HG03039 (cell line): Measurements from ENCODE around the gene PDHA1.
A peak's percentile ranks its signal among the peaks of the same experiment; 100 is the strongest.

ENCODE experiments used
- ATAC-seq: cut with Tn5 transposase; IDR thresholded peaks from one replicate; pipeline ENCODE4 v1.9.1; 2021; ENCODE audit warnings: mild to moderate bottlenecking, moderate library complexity; ENCODE audit not compliant: unreplicated experiment

Gene PDHA1

GRCh38 chrX:19343535-19344408 lies at the start of gene PDHA1:
TSS of gene PDHA1 (plus strand) at chrX:19343927. CDS start at chrX:19344038, 111 bp downstream.
- peak; percentile 99 for ATAC-seq

DNA sequence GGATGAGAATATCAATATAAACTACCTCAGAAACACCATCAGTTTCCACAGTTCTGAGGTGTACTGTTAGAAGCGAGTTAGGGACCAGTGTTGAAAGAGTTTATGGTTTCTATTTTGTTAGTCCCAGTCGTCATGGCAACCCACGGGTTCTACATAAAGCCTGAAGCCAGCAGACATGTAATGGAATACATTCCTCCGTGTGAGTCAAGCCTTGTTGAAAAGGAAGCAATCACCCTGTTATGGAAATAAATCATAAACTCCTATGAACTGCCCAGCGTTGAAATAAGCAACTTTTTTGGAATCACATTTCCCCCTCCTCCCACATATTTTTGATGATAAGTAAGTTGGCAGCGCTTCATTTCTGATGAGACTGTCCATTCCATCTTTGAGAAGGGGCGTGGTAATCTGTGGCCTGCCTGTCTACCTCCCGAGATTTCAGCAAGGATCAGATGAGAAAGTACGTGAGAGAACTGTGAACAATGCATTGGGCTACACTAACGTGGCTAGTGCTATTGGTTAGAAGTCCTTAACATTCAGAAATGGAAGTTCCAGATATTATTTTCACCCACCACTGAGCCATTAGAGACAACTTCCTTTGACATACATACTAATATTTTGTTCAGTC lies 40.4 kb upstream of the PDHA1 start:
- ATAC-seq = no peak

DNA sequence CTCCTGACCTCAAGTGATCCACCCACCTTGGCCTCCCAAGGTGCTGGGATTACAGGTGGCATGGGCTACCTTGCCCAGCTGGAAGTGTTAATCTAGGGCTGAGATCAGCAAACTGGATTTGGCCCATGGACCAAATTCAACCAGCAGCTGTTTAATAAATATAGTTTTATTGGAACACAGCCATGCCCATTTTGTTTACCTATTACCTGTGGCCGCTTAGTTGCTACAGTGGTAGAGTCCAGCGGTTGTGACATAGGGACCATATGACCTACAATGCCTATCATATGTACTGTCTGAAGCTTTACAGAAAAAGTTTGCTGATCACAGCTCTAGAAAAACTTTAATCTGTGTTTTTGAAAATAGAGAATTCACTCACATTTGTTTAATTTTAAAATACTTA lies 17.2 kb upstream of the PDHA1 start:
- no peak for ATAC-seq

DNA sequence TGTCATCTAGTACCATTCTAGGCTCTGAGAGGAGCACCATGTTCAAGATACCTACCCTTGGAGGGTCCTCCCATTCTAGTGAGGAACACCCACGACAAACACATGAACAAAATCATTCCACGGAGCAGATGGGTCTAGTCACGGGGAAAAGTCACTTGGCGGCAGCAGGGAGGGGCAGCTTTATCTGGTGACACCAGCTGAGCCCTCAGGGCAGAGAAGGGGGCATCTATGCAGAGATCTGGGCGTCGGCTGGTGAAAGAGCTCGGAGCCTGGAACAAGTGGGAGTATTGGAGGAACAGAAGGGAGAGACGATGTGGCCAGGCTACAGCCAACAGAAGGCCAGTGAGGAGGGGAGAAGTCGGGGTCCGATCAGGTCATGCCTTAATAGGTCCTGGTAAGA lies 11.9 kb upstream of the PDHA1 start:
- no peak for ATAC-seq

DNA sequence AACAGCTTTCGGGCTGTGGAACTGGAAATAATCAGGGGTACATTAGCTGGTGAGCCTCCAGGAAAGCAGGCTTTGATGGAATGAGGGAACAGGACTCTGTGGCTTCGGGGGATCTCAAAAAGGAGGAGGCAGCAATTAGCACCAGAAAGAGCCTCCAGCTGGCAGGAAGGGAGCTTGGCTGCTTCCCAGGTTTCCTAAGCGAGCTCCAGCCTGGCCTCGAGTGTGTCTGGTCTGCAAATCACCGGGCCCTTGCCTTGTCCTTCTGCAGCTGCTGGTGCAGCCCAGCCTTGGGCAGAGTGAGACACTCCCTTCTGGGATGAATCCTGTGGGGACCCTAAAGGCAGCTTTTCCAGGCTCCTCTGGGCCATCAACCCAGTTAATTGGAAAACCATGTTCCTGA lies 10.7 kb upstream of the PDHA1 start:
- ATAC-seq = no peak

DNA sequence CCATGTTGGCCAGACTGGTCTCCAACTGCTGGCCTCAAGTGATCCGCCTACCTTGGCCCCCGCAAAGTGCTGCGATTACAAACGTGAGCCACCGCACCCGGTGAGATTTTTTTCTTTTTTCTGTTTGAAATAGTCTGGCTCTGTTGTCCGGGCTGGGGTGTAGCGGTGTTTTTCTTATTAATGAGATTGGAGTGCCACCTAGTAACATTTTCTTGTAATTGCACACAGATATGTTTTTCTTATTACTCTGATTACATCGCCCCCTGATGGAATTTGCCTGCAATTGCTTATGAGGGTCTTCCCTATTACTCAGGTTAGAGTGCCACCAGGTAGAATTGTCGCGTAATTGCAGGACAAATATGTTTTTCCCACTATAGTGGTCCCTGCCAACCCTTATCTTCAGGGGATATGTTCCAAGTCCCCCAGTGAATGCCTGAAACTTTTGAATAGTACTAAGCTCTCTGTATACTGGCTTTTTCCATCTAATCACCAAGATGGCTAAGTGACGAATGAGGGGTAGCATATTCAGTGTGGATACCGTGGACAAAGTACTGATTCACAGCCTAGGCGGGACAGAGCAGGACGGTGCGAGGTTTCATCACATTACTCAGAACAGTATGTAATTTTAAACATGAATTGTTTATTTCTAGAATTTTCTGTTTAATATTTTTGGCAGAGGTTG lies 8.6 kb upstream of the PDHA1 start:
- ATAC-seq = no peak

DNA sequence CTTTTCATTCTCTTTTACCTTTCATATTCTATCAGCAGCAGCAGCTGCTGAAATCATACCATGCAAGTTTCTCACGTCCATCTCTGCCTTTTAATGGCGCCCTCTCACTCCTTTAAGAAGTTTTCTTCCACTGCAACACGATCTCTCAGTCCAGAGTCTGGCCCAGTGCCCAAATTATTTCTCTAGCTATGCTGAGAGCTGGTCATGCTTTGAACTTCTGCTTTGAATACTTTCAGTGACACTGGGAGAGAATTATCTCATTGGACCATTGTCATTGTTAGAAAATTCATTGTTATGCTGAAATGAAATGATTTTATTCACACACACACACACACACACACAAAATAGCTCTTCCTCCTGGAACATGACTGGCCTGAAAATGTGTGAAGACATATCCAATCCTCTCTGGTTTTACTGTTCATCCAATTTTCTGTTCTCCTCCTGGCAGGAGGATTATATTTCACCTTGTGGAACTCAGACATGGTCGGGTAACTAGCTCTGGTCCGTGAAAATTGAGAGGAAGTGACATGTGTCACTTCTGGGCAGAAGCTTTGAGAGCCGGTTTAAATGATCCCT lies 1.3 kb upstream of the PDHA1 start:
- ATAC-seq = no peak

- no peak for ATAC-seq
Measured at GRCh38 chrX:19343085-19343534, 617 bp upstream of the PDHA1 start.

GRCh38 chrX:19344661-19345060 lies 934 bp downstream of the PDHA1 start:
- ATAC-seq = no peak

DNA sequence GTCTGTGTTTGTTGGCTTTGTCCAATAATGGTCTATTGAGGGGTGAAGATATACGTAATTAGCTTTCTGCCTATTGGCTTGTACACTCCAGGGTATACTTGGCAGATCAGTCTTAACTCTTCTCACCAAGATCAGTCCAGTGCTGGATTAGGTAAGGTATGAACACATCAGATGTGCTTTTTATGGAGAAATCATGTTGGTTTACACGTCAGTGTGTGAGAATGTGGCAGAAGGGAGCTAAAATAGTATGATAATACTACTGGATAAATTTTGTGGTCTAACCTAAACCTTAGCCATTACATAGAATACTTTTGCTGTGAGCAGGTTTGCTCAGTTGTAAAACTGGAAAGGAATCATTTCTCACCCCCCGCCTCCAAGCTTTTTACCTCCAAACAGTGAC lies 4.2 kb downstream of the PDHA1 start:
- ATAC-seq = no peak

DNA sequence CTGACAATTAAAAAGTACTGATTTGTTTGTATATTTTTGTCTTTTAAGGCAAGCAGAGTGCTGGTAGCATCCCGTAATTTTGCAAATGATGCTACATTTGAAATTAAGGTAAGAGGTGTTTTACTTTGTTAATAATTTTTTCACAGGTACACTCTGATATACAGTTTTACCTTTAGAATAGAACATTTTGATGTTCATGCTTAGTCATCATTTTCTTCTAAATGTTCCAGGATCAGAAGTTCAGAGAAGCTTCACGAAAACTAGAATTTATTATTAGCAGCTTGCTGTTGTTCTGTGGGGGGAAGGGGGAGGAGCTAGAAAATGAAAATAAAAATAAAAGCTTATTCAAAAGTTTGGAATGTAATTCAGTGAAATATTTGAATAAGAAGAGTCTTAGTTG lies 5.5 kb downstream of the PDHA1 start:
- ATAC-seq = no peak

DNA sequence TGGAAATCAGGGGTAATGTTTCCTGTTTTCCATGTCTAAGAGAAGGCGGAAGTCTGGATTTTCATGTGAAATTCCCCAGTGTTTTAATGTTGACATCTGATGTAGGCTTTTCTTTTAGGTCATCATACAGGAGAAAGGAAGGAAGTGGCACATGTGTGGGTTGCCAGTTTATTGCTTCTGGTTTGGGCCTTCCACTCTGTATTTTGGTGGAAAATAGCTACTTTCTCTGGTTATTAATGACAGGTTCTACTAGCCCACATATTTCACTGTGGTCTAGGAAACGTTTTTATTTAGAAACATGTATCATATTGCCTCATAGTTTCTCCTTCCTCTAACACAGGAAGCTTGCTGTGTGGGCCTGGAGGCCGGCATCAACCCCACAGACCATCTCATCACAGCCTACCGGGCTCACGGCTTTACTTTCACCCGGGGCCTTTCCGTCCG lies 7.2 kb downstream of the PDHA1 start:
- ATAC-seq = peak; percentile 81

- ATAC-seq = no peak
Measured at GRCh38 chrX:19354625-19355024, 10.9 kb downstream of the PDHA1 start.

- no peak for ATAC-seq
Measured at GRCh38 chrX:19358521-19358920, 14.8 kb downstream of the PDHA1 start.

GRCh38 chrX:19360903-19361302 lies 17.2 kb downstream of the PDHA1 start:
- ATAC-seq = no peak

DNA sequence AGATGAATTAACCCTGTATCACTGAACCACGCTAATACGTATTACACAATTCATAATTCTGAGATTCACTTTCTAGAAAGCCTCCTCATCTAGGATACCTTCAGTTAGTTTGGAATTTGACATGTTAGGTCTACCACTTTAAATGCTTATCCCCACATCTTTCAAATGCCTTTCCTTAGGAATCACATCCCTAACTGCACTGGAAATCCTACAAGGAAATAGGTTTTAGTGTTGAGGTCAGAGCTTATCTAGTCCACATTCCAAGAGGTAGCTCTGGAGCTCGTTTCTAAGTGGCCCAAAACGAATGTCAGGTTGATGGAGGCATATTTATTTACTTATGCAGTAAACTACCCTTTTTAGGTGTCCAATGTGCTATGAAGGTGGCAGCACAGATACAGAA lies 18.0 kb downstream of the PDHA1 start:
- no peak for ATAC-seq

GRCh38 chrX:19368576-19368975 lies 24.8 kb downstream of the PDHA1 start:
- no peak for ATAC-seq

GRCh38 chrX:19370061-19370460 lies 26.3 kb downstream of the PDHA1 start:
- ATAC-seq = no peak

DNA sequence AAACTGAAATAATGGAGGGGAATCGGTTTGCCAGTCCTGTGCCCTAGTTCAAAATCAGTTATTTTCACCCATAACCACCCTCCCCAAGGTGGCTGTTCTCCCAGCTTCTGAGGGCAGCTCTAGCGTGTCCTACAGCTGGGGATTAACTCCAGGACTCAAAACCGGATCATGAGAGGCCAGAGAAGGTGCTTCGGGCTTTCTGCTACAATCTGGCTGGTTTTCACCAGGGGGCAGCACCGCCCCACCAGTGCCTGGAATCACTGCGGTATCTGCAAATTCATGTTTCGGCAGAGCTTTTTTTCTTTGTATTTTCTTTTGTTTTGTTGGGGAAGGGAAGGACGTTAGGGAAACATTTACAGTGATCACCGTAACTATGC lies 28.4 kb downstream of the PDHA1 start:
- ATAC-seq = peak; percentile 71

DNA sequence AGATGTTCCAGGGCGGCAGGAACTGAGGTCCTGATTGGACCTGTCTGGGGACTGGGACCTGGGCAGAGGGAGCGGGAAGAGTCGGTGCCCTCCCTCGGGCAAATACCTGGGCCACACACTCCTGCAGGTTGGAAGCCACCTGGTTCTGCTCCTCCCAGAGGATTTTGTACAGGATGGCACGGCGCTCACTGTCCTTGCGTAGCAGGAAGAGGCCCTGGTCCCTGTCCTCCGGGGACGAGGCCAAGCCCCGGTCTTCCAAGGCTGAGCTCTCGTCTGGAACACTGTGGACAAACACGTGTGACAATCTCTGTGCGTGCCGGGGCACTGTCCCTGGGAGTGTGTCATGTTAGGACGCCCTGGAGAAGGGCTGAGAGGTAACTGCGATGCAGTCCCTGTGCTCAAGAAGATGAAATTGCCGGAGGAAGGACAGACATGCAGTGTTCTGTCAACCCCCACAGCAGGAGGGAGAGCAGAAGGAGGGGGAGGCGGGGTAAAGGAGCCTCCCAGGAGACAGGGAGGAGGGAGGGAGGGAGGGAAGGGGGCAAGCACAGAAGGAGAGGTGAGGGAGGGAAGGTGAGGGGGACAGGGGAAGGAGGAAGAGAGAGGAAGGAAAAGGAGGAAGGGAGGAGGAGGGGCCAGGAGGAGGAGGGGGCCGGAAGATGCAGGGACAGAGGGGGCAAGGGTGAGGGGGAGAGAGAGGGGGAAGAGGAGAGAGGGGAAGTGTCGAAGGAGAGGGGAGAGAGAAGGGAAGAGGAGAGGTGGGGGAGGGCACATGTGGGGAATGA lies 29.0 kb downstream of the PDHA1 start:
- ATAC-seq = peak; percentile 18
